Testis (tissue), 3 donors: ENCODE measurements around the gene RHEX. TPM values are rescaled to one million over a fixed set of nuclear protein-coding genes. Genes with fewer than 3 reads are reported as not detected.

Experiments
- DNase-seq: peaks from one replicate; pipeline ENCODE4 v3.0.0-alpha.2; 2019
- H3K27ac ChIP-seq, 2 donors: fragments of 200-600 bp; sonication (generic); one replicate each; pipeline ENCODE4 v1.5.1; 2019
- H3K27me3 ChIP-seq: fragments of 200-600 bp; sonication (generic); one replicate; pipeline ENCODE4 v1.5.1; 2019
- H3K36me3 ChIP-seq: fragments of 200-600 bp; sonication (generic); one replicate; pipeline ENCODE4 v1.5.1; 2017; ENCODE audit warnings: low read depth; ENCODE audit errors: missing control alignments
- H3K4me1 ChIP-seq: fragments of 200-600 bp; sonication (generic); one replicate; pipeline ENCODE4 v1.5.1; 2019
- H3K4me3 ChIP-seq, 2 donors: fragments of 200-600 bp; sonication (generic); one replicate each; pipeline ENCODE4 v1.5.1; 2017 to 2019
- H3K9me3 ChIP-seq: fragments of 200-600 bp; sonication (generic); one replicate; pipeline ENCODE4 v1.5.1; 2017
- POLR2A ChIP-seq: fragments of 450-650 bp; IDR thresholded peaks from one replicate; pipeline ENCODE4 v1.6.1; 2017; ENCODE audit warnings: antibody characterized with exemption, mild to moderate bottlenecking, moderate library complexity
- WGBS, 2 donors: methylation state at CpG; one replicate each; pipeline ENCODE4 v1.1.5; 2018; 5-methylcytosine and 5-hydroxymethylcytosine counted together
- intact Hi-C: fragments of 100-400 bp; cut with DNase I; formaldehyde crosslinking; loops from one replicate; pipeline ENCODE4 v1.15.1; 2023; ENCODE audit warnings: low total_unique reads
- polyA plus RNA-seq: library from polyadenylated mRNA; stranded (reverse); fragments of 350-450 nt; fragmentation: Illumina TruSeq; extraction: RNeasy Lipid Tissue Mini Kit (QIAGEN cat#74804); gene quantifications from one replicate; pipeline ENCODE4 v1.2.3, GENCODE V29; 2014; ENCODE audit warnings: low read depth, low replicate concordance; ENCODE audit not compliant: insufficient read depth
- total RNA-seq, 2 donors: library from RNA; depleted of rRNA; stranded (reverse); fragments of >200 nt; gene quantifications; one replicate each; pipeline ENCODE4 v1.2.3, GENCODE V29; 2016
- TF ChIP-seq, protein P1 (sequence below), 3 experiments: fragments of 450-650 bp in 2 of 3; fragments of 200-600 bp in 1 of 3; sonication (generic) in 1 of 3; IDR thresholded peaks; one replicate each; pipeline ENCODE4 v1.5.1; 2016 to 2019; ENCODE audit warnings: antibody characterized with exemption in 3 of 3, mild to moderate bottlenecking in 2 of 3, moderate library complexity in 1 of 3

Gene RHEX
- total and polyA plus RNA-seq, 3 donors from 2014 or later, result 2.4 to 3.0 (median 2.9) TPM

DNA sequence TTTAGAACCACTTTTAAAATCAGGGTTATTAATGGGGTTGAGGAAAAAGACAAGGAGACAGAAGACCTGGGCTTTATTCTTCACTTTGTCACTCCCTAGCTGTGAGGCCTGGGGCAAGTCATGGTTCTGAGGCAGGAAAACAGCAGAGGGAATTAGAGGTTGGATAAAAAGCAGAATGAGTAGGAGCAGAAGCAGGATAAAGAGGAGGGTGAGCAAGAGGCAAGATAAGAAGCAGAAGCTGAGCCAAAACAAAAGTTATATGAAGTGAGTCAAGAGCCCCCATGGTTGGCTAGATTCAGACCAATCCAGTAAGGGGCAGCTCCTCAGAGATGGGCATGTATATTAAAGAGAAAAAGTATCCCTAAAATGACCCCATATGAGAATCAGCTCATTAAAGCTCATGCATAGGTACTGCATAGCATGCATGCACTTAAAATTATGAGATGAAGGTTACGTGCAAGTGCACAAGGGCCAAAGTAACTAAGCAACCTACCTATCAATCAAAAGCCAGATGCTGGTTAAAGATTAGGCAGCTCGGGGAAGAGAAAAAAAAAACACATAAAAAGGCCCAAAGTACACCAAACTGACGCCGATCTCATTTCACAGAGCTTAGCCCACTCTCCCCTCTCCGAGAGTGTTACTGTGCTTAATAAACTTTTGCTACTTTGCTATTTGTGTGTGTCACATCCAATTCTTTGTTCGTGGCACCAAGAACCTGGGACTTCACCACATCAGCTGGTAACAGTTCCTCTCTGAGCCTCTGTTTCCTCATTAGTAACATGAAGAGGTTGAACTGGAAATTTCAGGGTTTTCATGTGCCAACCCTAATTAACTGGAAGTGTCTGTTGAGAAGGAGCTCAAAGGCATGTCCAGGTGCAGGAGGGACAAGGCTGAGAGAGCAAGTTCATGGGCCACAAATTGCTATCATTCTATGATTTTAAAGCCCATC, 62.0 kb downstream of the RHEX start:
- Histone ChIP-seq H3K4me3 (no peak overlapping the region), H3K27ac (no peak overlapping the region), H3K9me3 (no peaks in the 10 kb centered on the region), H3K4me1 (peaks cover 9% of the 10 kb centered on the region), H3K27me3 (no peaks in the 10 kb centered on the region), H3K36me3 (no peaks in the 10 kb centered on the region)
- no peak for TF ChIP-seq POLR2A
- TF ChIP-seq, protein P1, sequence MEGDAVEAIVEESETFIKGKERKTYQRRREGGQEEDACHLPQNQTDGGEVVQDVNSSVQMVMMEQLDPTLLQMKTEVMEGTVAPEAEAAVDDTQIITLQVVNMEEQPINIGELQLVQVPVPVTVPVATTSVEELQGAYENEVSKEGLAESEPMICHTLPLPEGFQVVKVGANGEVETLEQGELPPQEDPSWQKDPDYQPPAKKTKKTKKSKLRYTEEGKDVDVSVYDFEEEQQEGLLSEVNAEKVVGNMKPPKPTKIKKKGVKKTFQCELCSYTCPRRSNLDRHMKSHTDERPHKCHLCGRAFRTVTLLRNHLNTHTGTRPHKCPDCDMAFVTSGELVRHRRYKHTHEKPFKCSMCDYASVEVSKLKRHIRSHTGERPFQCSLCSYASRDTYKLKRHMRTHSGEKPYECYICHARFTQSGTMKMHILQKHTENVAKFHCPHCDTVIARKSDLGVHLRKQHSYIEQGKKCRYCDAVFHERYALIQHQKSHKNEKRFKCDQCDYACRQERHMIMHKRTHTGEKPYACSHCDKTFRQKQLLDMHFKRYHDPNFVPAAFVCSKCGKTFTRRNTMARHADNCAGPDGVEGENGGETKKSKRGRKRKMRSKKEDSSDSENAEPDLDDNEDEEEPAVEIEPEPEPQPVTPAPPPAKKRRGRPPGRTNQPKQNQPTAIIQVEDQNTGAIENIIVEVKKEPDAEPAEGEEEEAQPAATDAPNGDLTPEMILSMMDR (IDR thresholded peaks at IDR 0.05), result no peak
- 87 to 89% methylated on average over 6 of the region's 6 CpGs for WGBS, 2 donors
- intact Hi-C loops, result no loop called here
- no peak for DNase-seq

DNA sequence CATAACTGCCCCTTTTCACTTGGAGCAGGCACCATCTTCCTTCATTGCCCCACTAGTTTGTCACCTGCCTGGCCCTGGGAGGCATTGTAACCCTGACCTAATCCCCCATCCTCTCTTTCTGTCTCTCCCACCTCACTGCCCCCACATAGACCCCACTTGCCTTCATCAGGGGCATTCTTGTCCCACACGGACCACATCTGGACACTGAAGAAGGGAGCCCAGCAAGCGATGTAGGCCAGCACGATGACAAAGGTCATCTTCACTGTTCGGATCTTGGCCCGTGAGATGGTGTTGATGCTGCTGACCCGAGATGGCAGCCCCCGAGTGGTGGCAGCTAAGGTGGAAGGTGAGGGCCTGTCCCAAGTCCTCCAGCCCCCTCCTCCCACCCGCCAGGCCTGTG, 62.8 kb downstream of the RHEX start:
- Histone ChIP-seq H3K27me3 (no peaks in the 10 kb centered on the region), H3K27ac (no peak overlapping the region), H3K4me1 (peaks cover 9% of the 10 kb centered on the region), H3K4me3 (no peak overlapping the region), H3K9me3 (no peaks in the 10 kb centered on the region), H3K36me3 (no peaks in the 10 kb centered on the region)
- TF ChIP-seq POLR2A, result no peak
- TF ChIP-seq, protein P1 (IDR thresholded peaks at IDR 0.05), result no peak
- intact Hi-C loops, result no loop called here
- WGBS, 2 donors, result 89 to 96% methylated on average over 6 to 8 of the region's 8 CpGs
- DNase-seq, result no peak

DNA sequence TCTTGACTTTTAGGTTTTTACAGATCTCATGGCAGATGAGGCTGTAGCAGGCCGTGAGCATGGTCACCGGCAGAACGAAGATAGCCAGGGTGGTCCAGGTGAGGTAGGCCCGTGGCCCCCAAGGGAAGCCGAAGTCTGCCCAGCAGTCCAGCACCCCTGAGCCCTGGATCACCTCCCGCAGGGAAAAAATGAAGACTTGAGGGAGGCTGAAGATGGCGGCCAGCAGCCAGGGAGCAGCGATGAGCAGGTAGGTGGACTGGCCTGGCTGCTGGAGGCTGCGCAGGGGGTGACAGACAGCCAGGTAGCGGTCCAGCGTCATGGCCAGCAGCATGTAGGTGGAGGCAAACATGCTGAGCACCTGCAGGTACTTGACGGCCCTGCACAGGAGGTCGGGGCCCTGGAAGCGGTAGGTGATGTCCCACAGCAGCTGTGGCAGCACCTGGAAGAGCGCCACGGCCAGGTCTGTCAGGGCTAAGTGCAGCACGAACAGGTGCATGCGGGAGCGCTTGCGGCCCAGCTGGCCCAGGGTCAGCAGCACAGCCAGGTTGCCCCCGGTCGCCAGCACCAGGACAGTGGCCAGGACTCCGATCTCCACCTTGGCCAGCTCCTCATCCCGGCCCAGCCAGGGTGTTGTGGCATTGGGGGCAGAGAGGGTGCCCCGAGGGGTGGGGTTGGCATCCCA, 63.4 kb downstream of the RHEX start:
- TF ChIP-seq, protein P1 (IDR thresholded peaks at IDR 0.05), result no peak
- no peak for TF ChIP-seq POLR2A
- Histone ChIP-seq H3K27me3 (no peaks in the 10 kb centered on the region), H3K9me3 (no peaks in the 10 kb centered on the region), H3K4me3 (no peak overlapping the region), H3K27ac (no peak overlapping the region), H3K36me3 (no peaks in the 10 kb centered on the region), H3K4me1 (peaks cover 9% of the 10 kb centered on the region)
- intact Hi-C loops, result no loop called here
- WGBS, 2 donors, result 82 to 88% methylated on average over 12 to 25 of the region's 25 CpGs
- no peak for DNase-seq

DNA sequence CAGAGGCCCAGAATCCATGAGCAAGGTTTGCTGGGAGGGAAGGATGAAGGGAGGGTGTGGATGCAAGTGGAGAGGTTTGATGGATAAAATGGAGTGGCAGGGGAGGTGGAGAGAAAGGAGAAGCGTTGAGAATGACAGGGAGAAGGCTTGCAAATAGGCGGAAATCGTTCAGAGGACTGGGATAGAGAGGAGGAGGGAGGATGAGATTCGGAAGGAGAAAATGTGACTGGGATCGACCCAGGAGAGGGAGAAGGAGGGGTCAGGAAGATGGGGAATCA, 63.8 kb downstream of the RHEX start:
- no peak for DNase-seq
- Histone ChIP-seq H3K36me3 (no peaks in the 10 kb centered on the region), H3K27me3 (no peaks in the 10 kb centered on the region), H3K27ac (no peak overlapping the region), H3K4me1 (peaks cover 9% of the 10 kb centered on the region), H3K9me3 (no peaks in the 10 kb centered on the region), H3K4me3 (peak overlapping the region in 1 of 2 donors; percentile 29)
- 7 to 16% methylated on average over 5 of the region's 5 CpGs for WGBS, 2 donors
- TF ChIP-seq, protein P1 (IDR thresholded peaks at IDR 0.05), result no peak
- TF ChIP-seq POLR2A, result no peak
- intact Hi-C loops, result no loop called here
